Panc1 (cell line): ENCODE results near the gene GAP43. TPM values are rescaled to one million over a fixed set of nuclear protein-coding genes. Genes with fewer than 3 reads are reported as not detected.

ENCODE experiments used
- ATAC-seq: fragments of 200-7000 bp; cut with Tn5 transposase; 2 replicates; pipeline ENCODE4 v1.9.1; 2020; ENCODE audit warnings: mild to moderate bottlenecking, moderate library complexity
- BruUV-seq: library from RNA; stranded (reverse); fragments of 400-500 nt; replicated peaks from 2 replicates; lab custom pipeline; 2021; lab: Mats Ljungman, UMichigan
- CTCF ChIA-PET: fragments of 300-600 bp; sonication (Branson Sonifier 250); formaldehyde crosslinking; loops from one replicate; lab custom pipeline; 2022; ENCODE audit warnings: antibody characterized with exemption; lab: Charles Lee
- POLR2A ChIA-PET: fragments of 300-600 bp; sonication (Branson Sonifier 250); formaldehyde crosslinking; loops from one replicate; lab custom pipeline; 2022; ENCODE audit warnings: antibody characterized with exemption; lab: Charles Lee
- DNase-seq: peaks from one replicate; pipeline ENCODE4 v3.0.0-alpha.2; 2010; ENCODE audit warnings: low read depth, low spot score
- H3K27ac ChIP-seq: 2 replicates; pipeline ENCODE4 v1.5.1; 2011; ENCODE audit warnings: mild to moderate bottlenecking, low read length, inconsistent platforms
- H3K27me3 ChIP-seq: fragments of 200-500 bp; sonication (Bioruptor generic); 2 replicates; pipeline ENCODE4 v1.6.0; 2014; ENCODE audit warnings: low read length, inconsistent platforms; ENCODE audit not compliant: control insufficient read depth, insufficient read depth
- H3K36me3 ChIP-seq: fragments of 200-500 bp; sonication (Bioruptor generic); 2 replicates; pipeline ENCODE4 v1.5.1; 2014; ENCODE audit warnings: inconsistent platforms, mild to moderate bottlenecking, low read length, moderate library complexity; ENCODE audit not compliant: control insufficient read depth, insufficient read depth
- H3K4me1 ChIP-seq: 2 replicates; pipeline ENCODE4 v1.5.1; 2011; ENCODE audit warnings: inconsistent platforms, mild to moderate bottlenecking, low read length, moderate library complexity; ENCODE audit not compliant: control insufficient read depth, insufficient read depth
- H3K4me3 ChIP-seq, 2 experiments: 2 replicates each; pipeline ENCODE4 v1.5.1; 2011 to 2012; ENCODE audit warnings: low read depth in 2 of 2, low read length in 2 of 2, mild to moderate bottlenecking in 2 of 2, inconsistent platforms in 1 of 2, moderate library complexity in 1 of 2
- H3K9me3 ChIP-seq: fragments of 200-500 bp; sonication (Bioruptor generic); 2 replicates; pipeline ENCODE4 v1.5.1; 2014; ENCODE audit warnings: low read depth, mild to moderate bottlenecking, inconsistent platforms, low read length, moderate library complexity; ENCODE audit not compliant: control insufficient read depth, insufficient read depth
- CTCF ChIP-seq: fragments of 450-650 bp; IDR thresholded peaks from 2 replicates; pipeline ENCODE4 v1.5.1; 2017; ENCODE audit warnings: mild to moderate bottlenecking
- POLR2AphosphoS5 ChIP-seq: IDR thresholded peaks from 2 replicates; pipeline ENCODE4 v1.6.1; 2012; ENCODE audit warnings: mild to moderate bottlenecking, low read depth, low read length, moderate library complexity
- REST ChIP-seq, 2 experiments: IDR thresholded peaks; 2 replicates each; pipeline ENCODE4 v1.6.1; 2011 to 2012; ENCODE audit warnings: low read depth in 2 of 2, control low read depth in 1 of 2, low read length in 1 of 2, mild to moderate bottlenecking in 1 of 2, moderate library complexity in 1 of 2; ENCODE audit not compliant: insufficient read depth in 1 of 2
- SIN3A ChIP-seq: IDR thresholded peaks from 2 replicates; pipeline ENCODE4 v1.6.1; 2012; ENCODE audit warnings: low read depth, mild to moderate bottlenecking, low read length, moderate library complexity, borderline replicate concordance; ENCODE audit not compliant: insufficient read depth
- TCF7L2 ChIP-seq: IDR thresholded peaks from 2 replicates; pipeline ENCODE4 v1.6.1; 2011; ENCODE audit warnings: mild to moderate bottlenecking, low read depth, low read length, inconsistent platforms
- in situ Hi-C: cut with HindIII; loops from 2 replicates; pipeline ENCODE4 v1.10.0; 2016; ENCODE audit warnings: low sequenced_read_pairs, low pct_unique_long_range_greater_than_20kb
- intact Hi-C: fragments of 100-400 bp; cut with micrococcal nuclease; formaldehyde crosslinking; loops from one replicate; pipeline ENCODE4 v1.10.0; 2022; ENCODE audit not compliant: unreplicated experiment
- total RNA-seq: library from RNA; stranded (reverse); gene quantifications from one replicate; pipeline ENCODE4 v1.2.1, GENCODE V29; 2021; ENCODE audit not compliant: unreplicated experiment

Gene GAP43
- total RNA-seq, 1 experiment from 2014 or later = not detected

- TF ChIP-seq SIN3A = no peak
- no peak for TF ChIP-seq TCF7L2
- TF ChIP-seq POLR2AphosphoS5 = no peak
- no peak for TF ChIP-seq REST (IDR thresholded peaks at IDR 0.05; ENCODE audit: insufficient read depth in 1 of 2, low read depth in 2 of 2, low read length in 1 of 2)
- no peak for TF ChIP-seq CTCF
- Histone ChIP-seq H3K4me1 (no peaks in the 10 kb centered on the region), H3K27me3 (peaks cover 14% of the 10 kb centered on the region), H3K36me3 (no peaks in the 10 kb centered on the region), H3K4me3 (no peak overlapping the region), H3K27ac (no peak overlapping the region), H3K9me3 (no peaks in the 10 kb centered on the region)
- no TSS peak for BruUV-seq
- intact Hi-C loops = no loop called here
- in situ Hi-C loops = no loop called here
- POLR2A ChIA-PET = no interaction called here
- CTCF ChIA-PET = no interaction called here
- DNase-seq = no peak
- no peak for ATAC-seq
These were observed 3.4 kb downstream of the GAP43 start for GRCh38 chr3:115626721-115627120.

- ATAC-seq = no peak
- peaks cover 14% of the 10 kb centered on the region for H3K27me3 ChIP-seq
These were observed 4.1 kb downstream of the GAP43 start for GRCh38 chr3:115627180-115628074.

GRCh38 chr3:115628075-115628412 lies 4.7 kb downstream of the GAP43 start:
- TF ChIP-seq CTCF (no peak), REST (IDR thresholded peaks at IDR 0.05; ENCODE audit: insufficient read depth in 1 of 2, low read depth in 2 of 2, low read length in 1 of 2) (no peak), TCF7L2 (no peak), SIN3A (no peak), POLR2AphosphoS5 (no peak)
- H3K4me3 ChIP-seq = no peak overlapping the region
- no peak overlapping the region for H3K27ac ChIP-seq
- no peaks in the 10 kb centered on the region for H3K4me1 ChIP-seq
- H3K36me3 ChIP-seq = no peaks in the 10 kb centered on the region
- ChIA-PET POLR2A (no interaction called here), CTCF (no interaction called here)
- no TSS peak for BruUV-seq
- ATAC-seq (no peak), DNase-seq (no peak)
- in situ Hi-C loops = no loop called here
- no peaks in the 10 kb centered on the region for H3K9me3 ChIP-seq
- intact Hi-C loops = no loop called here
- H3K27me3 ChIP-seq = peaks cover 11% of the 10 kb centered on the region

More at GRCh38 chr3:115627180-115628074, 4.1 kb downstream of the GAP43 start:
- in situ Hi-C loops = no loop called here
- intact Hi-C loops = no loop called here
- POLR2A ChIA-PET = no interaction called here
- H3K4me1 ChIP-seq = no peaks in the 10 kb centered on the region
- TF ChIP-seq POLR2AphosphoS5 (no peak), TCF7L2 (no peak)
- DNase-seq = no peak
- CTCF ChIA-PET = no interaction called here
- no TSS peak for BruUV-seq
- no peaks in the 10 kb centered on the region for H3K9me3 ChIP-seq
- H3K27ac ChIP-seq = no peak overlapping the region
- no peaks in the 10 kb centered on the region for H3K36me3 ChIP-seq
- H3K4me3 ChIP-seq = no peak overlapping the region
